ENCODE results near the gene TRMO. TPM values are rescaled to one million over a fixed set of nuclear protein-coding genes. Genes with fewer than 3 reads are reported as not detected.

Gene TRMO
- total RNA-seq, 1 donor from 2014 or later, result 11.5 TPM

GRCh38 chr9:97938081-97938644, 15.9 kb upstream of the TRMO start, which contains the start of gene HEMGN:
TSS of gene HEMGN (minus strand) at chr9:97938172. CDS start at chr9:97938136, 36 bp downstream.
- no peak for DNase-seq (ENCODE audit: low spot score)

GRCh38 chr9:97936998-97937397, 14.7 kb upstream of the TRMO start:
- DNase-seq (ENCODE audit: low spot score), result no peak

DNA sequence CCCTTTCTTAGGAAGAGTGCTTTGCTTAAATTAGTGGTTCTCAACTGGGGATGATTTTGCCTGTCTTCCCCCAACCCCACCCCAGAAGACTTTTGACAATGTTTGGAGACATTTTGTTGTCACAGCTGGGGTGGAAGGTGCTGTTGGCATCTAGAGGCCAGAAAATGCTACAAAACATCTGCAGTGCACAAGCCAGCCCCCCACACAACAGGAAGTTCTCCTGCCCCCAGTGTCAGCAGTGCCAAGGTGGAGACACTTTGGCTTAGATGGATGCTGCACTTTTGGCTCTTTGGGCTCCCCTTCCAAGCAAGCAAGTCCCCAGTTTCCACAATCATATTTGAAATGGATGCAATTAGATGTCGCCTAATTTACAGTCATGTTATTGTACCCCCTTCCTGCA, 13.0 kb upstream of the TRMO start:
- DNase-seq (ENCODE audit: low spot score), result no peak

DNA sequence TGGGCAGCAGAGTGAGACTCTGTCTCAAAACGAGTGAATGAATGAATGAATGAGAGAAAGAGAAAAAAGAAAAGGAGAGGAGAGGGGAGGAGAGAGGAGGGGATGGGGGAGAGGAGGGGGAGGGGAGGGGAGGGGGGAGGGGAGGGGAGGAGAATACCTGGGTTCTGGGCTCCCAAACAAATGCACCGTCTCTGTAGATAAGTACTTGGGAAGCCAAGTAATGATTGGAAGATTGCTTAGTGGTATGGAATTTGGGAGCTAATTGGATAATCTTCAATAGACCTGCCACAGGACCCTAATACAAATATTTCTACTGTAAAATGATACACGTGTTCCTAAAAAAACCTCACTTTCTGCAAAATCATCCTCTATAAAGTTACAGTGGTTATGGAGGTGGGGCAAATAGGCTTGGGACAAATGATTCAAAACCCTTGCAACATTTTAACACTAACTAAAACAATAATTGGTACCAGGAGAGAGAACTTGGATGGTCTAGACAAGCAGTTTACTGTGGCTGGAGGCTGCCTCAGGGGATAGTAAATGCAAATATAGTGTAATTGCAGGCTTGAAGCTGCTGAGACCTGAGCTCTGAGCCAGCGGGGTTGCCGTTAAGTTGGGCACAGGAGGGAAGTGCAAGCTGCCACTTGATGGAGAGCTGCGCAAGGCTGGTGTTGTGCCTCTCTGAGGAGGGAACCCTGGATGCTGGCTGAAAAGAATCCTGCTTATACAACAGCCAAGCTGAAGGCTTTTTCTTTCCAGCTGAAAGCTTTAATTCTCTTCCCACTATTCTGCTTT, 12.2 kb upstream of the TRMO start:
- no peak for DNase-seq (ENCODE audit: low spot score)

DNA sequence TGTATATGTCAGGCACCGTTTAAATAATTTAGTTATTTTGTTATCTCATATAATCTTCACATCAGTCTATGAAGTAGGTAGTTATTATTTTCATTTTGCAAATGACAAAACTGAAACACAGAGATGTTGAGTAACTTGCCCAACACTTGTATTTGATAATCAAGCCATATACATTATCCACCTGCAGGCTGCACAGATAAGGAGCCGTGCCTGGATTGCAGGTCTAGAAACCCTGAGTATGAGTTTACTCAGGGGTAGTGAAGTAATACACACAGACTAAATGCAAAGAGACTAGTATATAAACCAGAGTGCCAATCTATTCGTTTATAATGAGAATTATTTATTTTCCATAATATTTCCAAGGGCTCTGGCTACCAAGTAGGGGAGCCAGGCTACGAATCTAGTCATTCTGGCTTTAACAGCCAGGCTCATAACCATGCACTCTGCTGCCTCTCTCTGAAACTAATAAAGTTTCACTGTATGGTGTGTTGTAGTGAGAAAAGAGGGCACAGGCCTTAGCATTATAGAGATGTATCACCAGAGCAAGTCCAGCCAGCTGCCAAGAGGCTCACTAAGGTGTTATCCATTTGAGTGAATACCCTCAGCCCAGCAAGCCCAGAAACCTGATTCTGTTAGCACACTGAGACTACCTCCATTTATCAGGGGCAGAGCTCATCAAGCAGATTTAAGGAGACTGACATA, 11.1 kb upstream of the TRMO start:
- DNase-seq (ENCODE audit: low spot score), result no peak

- DNase-seq (ENCODE audit: low spot score), result no peak
Measured at GRCh38 chr9:97930972-97931371, 8.7 kb upstream of the TRMO start.

GRCh38 chr9:97928986-97929604, 6.8 kb upstream of the TRMO start:
- DNase-seq (ENCODE audit: low spot score), result no peak

GRCh38 chr9:97925497-97926334, 3.4 kb upstream of the TRMO start:
- DNase-seq (ENCODE audit: low spot score), result no peak

DNA sequence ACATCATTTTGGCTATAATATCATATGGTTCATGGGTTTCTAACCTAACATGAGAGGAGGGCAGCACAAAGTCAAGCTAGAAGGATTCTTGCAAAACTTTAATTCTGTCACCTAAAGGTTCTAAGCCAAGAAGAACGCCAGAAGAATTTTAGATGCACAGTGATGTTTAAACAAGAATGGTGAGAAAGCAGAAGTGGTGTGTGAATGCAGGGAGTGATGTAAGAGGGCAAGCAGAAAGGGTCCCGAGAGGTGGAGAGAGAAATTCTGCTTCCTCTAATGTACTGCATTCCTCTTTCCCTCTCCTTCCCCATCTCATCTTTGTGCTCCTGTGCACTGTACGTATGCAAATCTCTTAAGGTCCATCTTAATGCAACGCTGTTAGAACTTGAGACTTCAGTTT, 2.1 kb upstream of the TRMO start:
- DNase-seq (ENCODE audit: low spot score), result no peak

DNA sequence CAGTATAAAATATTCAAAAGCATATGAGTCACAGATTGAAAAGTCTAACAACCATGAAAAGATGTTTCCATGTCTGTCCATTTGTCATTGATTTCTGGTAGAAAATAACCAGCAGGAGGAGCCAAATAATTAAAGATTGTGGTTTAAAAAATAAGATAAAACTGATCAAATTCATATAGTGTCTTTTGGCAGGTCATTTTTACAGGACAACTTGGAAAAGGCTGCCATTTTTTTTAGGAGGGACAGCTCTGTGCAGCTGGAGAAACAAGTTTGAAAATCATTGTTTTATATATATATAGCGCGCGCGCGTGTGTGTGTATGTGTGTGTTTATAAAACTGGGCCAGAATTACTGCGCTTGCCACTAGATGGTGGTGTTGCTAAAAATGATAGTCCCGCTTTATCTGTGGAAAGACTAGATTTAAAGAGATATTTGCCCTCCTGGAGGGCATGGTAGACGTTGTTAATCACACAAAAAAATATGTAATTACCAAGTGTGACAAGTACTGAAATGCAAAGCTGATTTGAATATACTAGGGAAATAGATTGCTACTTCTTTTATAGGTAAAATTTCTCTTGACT, 1.3 kb upstream of the TRMO start:
- peak; percentile 89 for DNase-seq (ENCODE audit: low spot score)

DNA sequence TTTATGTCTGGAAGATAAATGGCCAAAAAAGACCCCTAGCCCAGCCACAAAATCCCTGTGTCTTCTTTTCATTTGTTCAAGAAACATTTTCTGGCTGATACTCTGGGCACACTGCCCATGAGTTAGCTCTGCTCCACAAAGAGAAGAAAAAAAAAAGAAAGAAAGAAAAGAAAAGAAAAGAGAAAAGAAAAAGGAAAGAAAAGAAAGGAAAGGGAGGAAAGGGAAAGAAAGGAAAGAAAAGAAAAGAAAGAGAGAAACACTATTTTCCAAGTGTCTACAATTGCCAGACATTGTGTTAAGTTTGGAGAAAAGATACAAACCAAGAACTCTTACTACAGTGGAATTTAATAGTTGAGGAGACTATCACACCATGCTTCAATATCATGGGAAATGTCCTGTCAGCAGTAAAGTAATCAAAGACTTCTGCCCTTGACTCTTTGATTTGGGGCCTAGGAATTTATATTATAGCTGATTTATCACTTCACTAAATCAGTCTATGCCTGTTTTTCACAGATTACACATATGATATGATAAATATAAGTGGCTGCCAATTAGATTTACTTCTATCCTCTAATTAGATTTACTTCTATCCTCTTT, 3.0 kb downstream of the TRMO start:
- DNase-seq (ENCODE audit: low spot score), result no peak

DNA sequence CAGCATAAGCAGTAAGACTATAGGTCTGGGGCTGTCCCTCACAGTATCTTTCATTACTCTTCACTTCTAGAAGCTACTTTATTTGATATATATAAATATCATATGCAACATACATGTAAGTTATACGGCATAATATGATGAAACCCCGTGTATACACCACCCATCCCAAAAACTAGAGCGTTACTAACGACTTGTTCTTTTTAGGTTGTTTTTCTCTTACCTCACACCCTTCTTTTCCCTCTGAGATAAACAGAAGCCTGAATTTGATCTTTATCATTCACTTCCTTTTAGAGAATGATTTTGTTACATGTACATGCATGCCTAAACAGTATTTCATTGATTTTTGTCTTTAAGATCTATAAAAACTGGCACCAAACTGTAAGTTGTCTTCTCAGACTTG, 3.7 kb downstream of the TRMO start:
- DNase-seq (ENCODE audit: low spot score), result no peak

DNA sequence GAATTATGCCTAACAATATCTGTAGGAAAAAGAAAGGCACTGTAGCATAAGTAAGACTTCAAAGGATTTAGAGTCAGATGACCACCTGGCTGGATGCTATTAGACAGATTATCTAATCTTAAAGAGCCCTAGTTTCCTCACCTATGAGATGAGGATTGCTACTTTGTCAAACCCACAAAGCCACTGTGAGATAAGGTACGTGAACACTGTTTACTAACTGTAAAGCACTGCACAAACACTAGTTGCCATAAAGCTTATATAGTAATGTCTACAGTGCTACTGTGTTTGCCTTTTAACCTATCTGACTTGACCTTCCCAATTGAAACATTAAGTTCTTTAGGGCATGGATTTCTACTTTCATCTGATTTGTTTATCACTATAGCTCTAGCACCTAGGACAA, 10.3 kb downstream of the TRMO start:
- no peak for DNase-seq (ENCODE audit: low spot score)

GRCh38 chr9:97911528-97911927, 10.8 kb downstream of the TRMO start:
- no peak for DNase-seq (ENCODE audit: low spot score)

DNA sequence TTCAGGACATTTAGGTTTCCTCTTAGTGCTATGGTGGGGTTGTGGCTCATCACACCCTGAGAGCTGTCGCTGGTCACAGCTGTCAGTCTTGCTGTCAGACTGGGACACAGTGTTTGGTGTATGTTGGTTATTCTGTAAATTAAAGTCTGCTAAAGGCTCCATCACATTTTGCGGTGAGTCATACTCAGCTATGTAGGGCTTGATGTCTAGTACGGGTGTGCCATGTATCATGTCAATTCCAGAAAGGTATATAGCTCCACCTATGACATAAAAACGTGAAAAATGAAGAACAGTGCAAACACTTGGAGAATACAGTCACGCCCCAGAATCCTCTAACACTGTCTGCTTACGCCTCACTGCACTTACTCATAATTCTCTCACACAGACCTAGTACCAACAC, 11.9 kb downstream of the TRMO start:
- DNase-seq (ENCODE audit: low spot score), result no peak

- no peak for DNase-seq (ENCODE audit: low spot score)
Measured at GRCh38 chr9:97908705-97909104, 13.6 kb downstream of the TRMO start.

DNA sequence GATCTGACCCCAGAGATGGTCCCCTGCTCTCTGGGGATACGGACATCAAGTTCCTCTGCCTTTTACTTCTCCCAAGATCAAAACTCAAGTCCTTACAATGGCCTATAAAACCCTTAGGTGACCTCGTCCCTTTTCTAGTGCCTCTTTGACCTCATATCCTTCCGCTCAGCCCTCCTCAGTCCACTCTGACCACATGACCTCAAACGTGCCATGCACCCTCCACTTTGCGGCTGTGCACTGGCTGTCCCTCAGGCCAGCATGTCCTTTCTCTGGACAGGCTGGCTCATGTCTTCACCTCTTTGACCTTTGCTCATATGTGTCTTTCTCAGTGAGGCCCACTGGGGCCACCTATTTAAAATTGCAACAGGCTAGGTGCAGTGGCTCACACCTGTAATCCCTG, 14.7 kb downstream of the TRMO start:
- DNase-seq (ENCODE audit: low spot score), result no peak

GRCh38 chr9:97907046-97907445, 15.3 kb downstream of the TRMO start:
- no peak for DNase-seq (ENCODE audit: low spot score)

DNA sequence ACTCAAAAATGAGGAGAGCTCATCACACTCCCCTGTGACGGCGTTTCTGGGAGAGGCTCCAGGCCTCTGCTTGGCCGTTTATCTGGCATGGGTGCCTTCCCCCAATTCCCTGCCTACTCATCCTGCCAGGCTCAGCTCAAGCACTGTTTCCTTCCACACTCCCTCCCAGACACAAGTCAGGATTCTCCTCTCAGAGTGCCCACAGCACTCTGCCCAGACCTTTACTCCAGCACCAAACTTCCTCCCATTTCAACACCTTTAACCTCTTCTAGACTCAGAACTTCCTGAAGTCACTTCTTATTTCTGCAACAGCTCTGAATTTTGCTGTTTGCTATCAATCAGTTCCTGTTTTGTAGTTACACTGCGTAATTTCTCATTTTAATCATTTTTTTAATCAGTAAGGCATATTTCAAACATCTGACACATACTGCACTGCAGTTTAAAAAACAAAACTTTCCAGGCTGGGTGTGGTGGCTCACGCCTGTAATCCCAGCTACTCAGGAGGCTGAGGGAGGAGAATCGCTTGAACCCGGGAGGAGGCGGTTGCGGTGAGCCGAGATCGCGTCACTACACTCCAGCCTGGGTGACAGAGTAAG, 16.0 kb downstream of the TRMO start:
- no peak for DNase-seq (ENCODE audit: low spot score)

- DNase-seq (ENCODE audit: low spot score), result no peak
Measured at GRCh38 chr9:97905228-97905627, 17.1 kb downstream of the TRMO start.

Data from mucosa of gallbladder (tissue), 1 donor.